CD4-positive, alpha-beta memory T cell (primary cell): ENCODE measurements around the gene PLA2G4C. TPM values are rescaled to one million over a fixed set of nuclear protein-coding genes. Genes with fewer than 3 reads are reported as not detected.

Experiments
- CTCF ChIA-PET: fragments of 350-600 bp; sonication (Branson Sonifier 250); formaldehyde crosslinking; loops from one replicate; lab custom pipeline; 2021; ENCODE audit warnings: inconsistent platforms; ENCODE audit not compliant: partially characterized antibody; lab: Charles Lee
- POLR2A ChIA-PET: fragments of 350-600 bp; sonication (Branson Sonifier 250); formaldehyde crosslinking; loops from one replicate; lab custom pipeline; 2021; ENCODE audit not compliant: partially characterized antibody; lab: Charles Lee
- DNase-seq, 5 donors: peaks; one replicate each; pipeline versions ENCODE4 v3.0.0 to v3.0.0-alpha.2; 2020 to 2022; ENCODE audit warnings: mixed read lengths in 1 of 5
- H3K27ac ChIP-seq: one replicate; pipeline ENCODE4 v1.7.0; 2013; ENCODE audit warnings: low read depth, low read length
- H3K27me3 ChIP-seq: 2 replicates; pipeline ENCODE4 v1.7.0; 2013; ENCODE audit warnings: mild to moderate bottlenecking, low read length, moderate library complexity; ENCODE audit not compliant: insufficient read depth
- H3K36me3 ChIP-seq: 2 replicates; pipeline ENCODE4 v1.7.0; 2013; ENCODE audit warnings: mild to moderate bottlenecking, low read length, moderate library complexity; ENCODE audit not compliant: insufficient read depth
- H3K4me1 ChIP-seq: 2 replicates; pipeline ENCODE4 v1.7.0; 2013; ENCODE audit warnings: mild to moderate bottlenecking, low read length, moderate library complexity; ENCODE audit not compliant: insufficient read depth
- H3K4me3 ChIP-seq, 2 donors: one replicate each; pipeline ENCODE4 v1.7.0; 2013; ENCODE audit warnings: low read length in 2 of 2, mild to moderate bottlenecking in 1 of 2
- H3K9me3 ChIP-seq, 2 donors: one replicate each; pipeline ENCODE4 v1.7.0; 2013; ENCODE audit warnings: low read length in 2 of 2, control low read depth in 1 of 2; ENCODE audit not compliant: control insufficient read depth in 1 of 2
- H3K27ac Mint-ChIP-seq, 7 donors: one replicate each; pipeline ENCODE4 v1.8.0; 2020 to 2021; ENCODE audit warnings: mixed read lengths in 7 of 7, mild to moderate bottlenecking in 6 of 7, inconsistent platforms in 3 of 7, moderate library complexity in 3 of 7
- H3K27me3 Mint-ChIP-seq, 2 donors: one replicate each; pipeline ENCODE4 v1.8.0; 2020 to 2021; ENCODE audit warnings: mixed read lengths in 2 of 2
- H3K36me3 Mint-ChIP-seq, 2 donors: one replicate each; pipeline ENCODE4 v1.8.0; 2020 to 2021; ENCODE audit warnings: mixed read lengths in 2 of 2, inconsistent platforms in 1 of 2, mild to moderate bottlenecking in 1 of 2
- H3K4me1 Mint-ChIP-seq, 4 donors: one replicate each; pipeline ENCODE4 v1.8.0; 2020 to 2021; ENCODE audit warnings: mixed read lengths in 4 of 4, mild to moderate bottlenecking in 1 of 4
- H3K4me3 Mint-ChIP-seq, 8 donors: one replicate each; pipeline ENCODE4 v1.8.0; 2020 to 2021; ENCODE audit warnings: mixed read lengths in 8 of 8, mild to moderate bottlenecking in 7 of 8, moderate library complexity in 6 of 8, inconsistent platforms in 3 of 8
- H3K9me3 Mint-ChIP-seq, 8 donors: one replicate each; pipeline ENCODE4 v1.8.0; 2020 to 2021; ENCODE audit warnings: mixed read lengths in 8 of 8, mild to moderate bottlenecking in 5 of 8, inconsistent platforms in 3 of 8, moderate library complexity in 1 of 8
- intact Hi-C: fragments of 100-400 bp; cut with micrococcal nuclease; formaldehyde crosslinking; loops from one replicate; pipeline ENCODE4 v1.15.1; 2023
- polyA plus RNA-seq, 2 donors: library from polyadenylated mRNA; unstranded; fragments of 300-500 nt; fragmentation: Illumina TruSeq; gene quantifications; one replicate each; pipeline ENCODE4 v1.2.3, GENCODE V29; 2021
- total RNA-seq, 2 experiments: library from RNA; stranded (reverse); gene quantifications; one replicate each; pipeline ENCODE4 v1.2.3, GENCODE V29; 2021

PLA2G4C gene
- total and polyA plus RNA-seq, 4 experiments from 2014 or later: 0.44 to 11.1 (median 5.8) TPM

DNA sequence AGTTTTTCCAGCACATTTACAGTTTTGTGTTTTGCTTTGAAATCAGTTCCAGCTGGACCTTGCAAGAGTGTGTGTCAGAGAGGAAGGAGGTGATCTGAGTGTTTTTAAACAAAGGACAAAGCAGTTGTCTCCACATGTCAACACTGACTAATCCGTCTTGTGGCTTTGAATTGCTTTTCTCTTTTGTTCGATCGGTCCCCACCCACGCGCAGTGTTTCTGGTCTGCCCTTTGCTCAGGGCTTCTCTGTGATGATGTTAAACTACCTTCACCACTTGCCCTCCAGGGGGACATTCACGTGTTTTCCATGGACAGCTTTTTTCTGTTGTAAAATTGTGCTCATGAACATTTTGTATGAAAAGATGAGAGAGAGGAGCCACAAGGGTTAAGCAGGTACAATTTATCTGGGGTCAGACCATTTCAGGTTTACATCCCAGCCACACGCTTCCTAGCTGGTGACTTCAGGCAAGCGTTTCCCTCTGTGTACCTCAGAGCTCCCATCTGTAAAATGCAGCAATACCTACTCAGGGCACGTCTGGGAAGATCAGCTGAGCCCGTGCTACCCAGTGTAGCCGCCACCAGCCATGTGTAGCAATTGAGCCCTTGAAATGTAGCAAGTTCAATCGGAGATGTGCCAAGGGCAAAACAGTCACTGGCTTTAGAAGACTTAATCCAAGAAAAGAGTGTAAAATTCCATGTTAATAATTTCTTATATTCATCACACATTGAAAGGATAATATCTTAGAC, 13.5 kb upstream of the PLA2G4C start:
- Histone ChIP-seq H3K27ac (no peak overlapping the region), H3K36me3 (peaks cover 23% of the 10 kb centered on the region), H3K4me3 (no peak overlapping the region), H3K4me1 (no peaks in the 10 kb centered on the region), H3K9me3 (no peaks in the 10 kb centered on the region), H3K27me3 (no peaks in the 10 kb centered on the region)
- Mint-ChIP-seq H3K36me3 (peaks cover 62 to 66% of the 10 kb centered on the region in 2 donors), H3K27ac (peak overlapping the region in 1 of 7 donors; percentile 6), H3K4me3 (no peak overlapping the region), H3K4me1 (peaks cover 0 to 6% (median 2%) of the 10 kb centered on the region in 4 donors), H3K9me3 (peaks cover 0 to 2% (median 0%) of the 10 kb centered on the region in 8 donors), H3K27me3 (no peaks in the 10 kb centered on the region)
- ChIA-PET POLR2A (no interaction called here), CTCF (interaction anchor here (1.2 to 1.6 kb wide), 3 partner anchors 23 to 74 kb away, joined by 3 to 4 read pairs (median 3); no protein-coding TSS in a partner anchor)
- intact Hi-C loops: no loop called here
- DNase-seq: no peak

DNA sequence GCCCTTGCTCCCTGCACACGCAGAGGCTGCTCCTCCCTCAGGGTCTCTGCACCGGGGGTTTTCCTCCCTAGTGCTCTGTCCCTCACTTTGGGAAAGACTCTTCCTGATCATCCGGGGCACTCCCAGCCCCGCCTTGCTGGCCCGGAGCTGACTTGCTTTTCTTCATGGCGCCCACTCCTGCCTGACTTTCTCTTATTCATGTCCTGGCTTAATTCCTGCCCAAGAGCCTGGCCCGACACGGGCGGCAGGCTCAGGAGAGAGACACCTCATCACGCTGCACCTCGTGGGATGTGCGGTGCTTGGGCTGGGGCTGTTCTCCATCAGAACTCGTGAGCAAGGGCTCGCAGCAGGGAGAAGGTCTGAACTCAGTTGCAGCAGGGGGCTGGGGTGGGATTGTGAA, 11.8 kb upstream of the PLA2G4C start:
- Mint-ChIP-seq H3K9me3 (no peaks in the 10 kb centered on the region), H3K27me3 (no peaks in the 10 kb centered on the region), H3K4me3 (no peak overlapping the region), H3K27ac (peak overlapping the region in 2 of 7 donors; percentile 75 to 88), H3K36me3 (peaks cover 54 to 60% of the 10 kb centered on the region in 2 donors), H3K4me1 (peaks cover 1 to 6% (median 5%) of the 10 kb centered on the region in 4 donors)
- Histone ChIP-seq H3K4me1 (no peaks in the 10 kb centered on the region), H3K36me3 (peaks cover 15% of the 10 kb centered on the region), H3K4me3 (no peak overlapping the region), H3K27ac (no peak overlapping the region), H3K9me3 (no peaks in the 10 kb centered on the region), H3K27me3 (no peaks in the 10 kb centered on the region)
- no peak for DNase-seq
- ChIA-PET POLR2A (no interaction called here), CTCF (interaction anchor here (1.0 kb wide), 1 partner anchor 30 kb away, joined by 3 read pairs; no protein-coding TSS in a partner anchor)
- intact Hi-C loops: no loop called here

DNA sequence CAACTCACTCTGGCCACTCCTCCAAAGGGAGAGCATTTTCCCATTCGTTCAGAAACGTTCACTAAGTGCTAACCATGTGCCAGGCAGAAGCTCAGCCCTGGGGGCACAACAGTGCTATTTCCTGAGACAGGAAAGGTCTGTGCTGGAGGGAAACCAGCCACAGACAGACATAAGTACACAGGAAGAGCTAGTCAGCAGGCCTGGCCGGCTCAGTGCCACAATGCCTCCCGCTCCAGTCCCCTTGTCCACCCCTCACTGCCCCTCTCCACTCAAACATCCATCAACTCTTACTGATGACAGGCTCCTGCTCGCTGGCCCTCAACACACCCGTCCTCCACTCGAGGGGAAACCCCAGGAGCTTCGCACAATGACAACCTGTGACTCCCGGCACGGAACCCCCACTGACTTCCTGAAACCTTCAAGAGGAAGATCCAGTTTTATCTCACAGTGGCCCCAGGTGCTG, 11.3 kb upstream of the PLA2G4C start:
- no peak for DNase-seq
- no peak overlapping the region for H3K4me3 Mint-ChIP-seq
- no peaks in the 10 kb centered on the region for H3K27me3 Mint-ChIP-seq
- ChIA-PET CTCF (interaction anchor here (1.0 kb wide), 1 partner anchor 31 kb away, joined by 3 read pairs; no protein-coding TSS in a partner anchor), POLR2A (no interaction called here)
- peak overlapping the region in 5 of 7 donors; percentile 42 to 86 (median 57) for H3K27ac Mint-ChIP-seq
- intact Hi-C loops: no loop called here
- H3K4me3 ChIP-seq: no peak overlapping the region
- H3K36me3 Mint-ChIP-seq: peaks cover 51 to 55% of the 10 kb centered on the region in 2 donors
- no peaks in the 10 kb centered on the region for H3K9me3 Mint-ChIP-seq
- H3K4me1 Mint-ChIP-seq: peaks cover 1 to 6% (median 5%) of the 10 kb centered on the region in 4 donors
- no peaks in the 10 kb centered on the region for H3K27me3 ChIP-seq
- peaks cover 11% of the 10 kb centered on the region for H3K36me3 ChIP-seq
- no peaks in the 10 kb centered on the region for H3K4me1 ChIP-seq
- H3K27ac ChIP-seq: no peak overlapping the region
- no peaks in the 10 kb centered on the region for H3K9me3 ChIP-seq

DNA sequence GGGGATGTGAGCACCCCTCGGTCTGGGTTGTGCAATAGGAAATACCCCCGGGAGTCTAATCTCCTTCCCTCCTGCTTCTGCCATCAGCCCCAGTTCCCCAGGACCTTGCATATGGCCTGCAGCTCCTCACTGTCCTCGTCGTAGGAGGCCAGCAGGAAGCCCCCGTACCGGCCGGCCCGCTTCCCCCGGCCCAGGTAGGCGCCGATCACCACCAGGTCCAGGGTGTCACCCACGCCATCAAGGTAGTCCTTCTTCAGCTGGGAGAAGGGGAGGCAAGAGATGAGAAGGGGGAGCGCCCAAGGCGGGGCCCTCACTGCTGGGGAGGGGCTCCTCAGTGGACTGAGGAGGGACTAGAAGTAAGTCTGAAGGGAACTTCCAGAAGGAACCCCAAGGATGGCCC, 10.4 kb upstream of the PLA2G4C start:
- Histone ChIP-seq H3K4me3 (no peak overlapping the region), H3K27ac (no peak overlapping the region), H3K4me1 (no peaks in the 10 kb centered on the region), H3K36me3 (peaks cover 15% of the 10 kb centered on the region), H3K27me3 (no peaks in the 10 kb centered on the region), H3K9me3 (no peaks in the 10 kb centered on the region)
- H3K4me1 Mint-ChIP-seq: peaks cover 1 to 6% (median 5%) of the 10 kb centered on the region in 4 donors
- H3K27ac Mint-ChIP-seq: peak overlapping the region in 1 of 7 donors; percentile 75
- H3K36me3 Mint-ChIP-seq: peaks cover 46 to 52% of the 10 kb centered on the region in 2 donors
- H3K9me3 Mint-ChIP-seq: no peaks in the 10 kb centered on the region
- intact Hi-C loops: no loop called here
- no peak overlapping the region for H3K4me3 Mint-ChIP-seq
- no peak for DNase-seq
- H3K27me3 Mint-ChIP-seq: no peaks in the 10 kb centered on the region
- ChIA-PET POLR2A (interaction anchor here (0.7 kb wide), 1 partner anchor 212 kb away, joined by 3 read pairs; no protein-coding TSS in a partner anchor), CTCF (no interaction called here)

DNA sequence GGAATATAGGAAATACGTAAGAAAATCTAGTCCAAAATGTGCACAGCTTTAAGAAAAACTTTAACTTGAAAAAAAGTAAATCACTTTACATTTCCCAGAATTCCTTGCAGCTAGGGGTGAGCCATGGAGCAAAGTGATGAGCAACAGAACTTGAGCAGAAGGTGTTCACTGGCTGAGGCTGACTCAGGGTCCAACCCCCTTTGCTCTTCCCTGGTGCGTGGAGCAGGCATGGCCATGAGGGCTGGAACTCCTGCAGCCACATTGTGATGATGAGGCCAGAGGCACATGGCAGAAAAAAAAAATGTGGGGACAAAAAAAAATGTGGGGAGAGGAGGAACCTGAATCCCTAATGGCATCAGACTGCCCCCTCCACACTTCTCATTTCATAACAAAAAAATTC, 9.9 kb upstream of the PLA2G4C start:
- H3K4me3 ChIP-seq: no peak overlapping the region
- Mint-ChIP-seq H3K4me1 (peaks cover 1 to 6% (median 5%) of the 10 kb centered on the region in 4 donors), H3K36me3 (peaks cover 43 to 51% of the 10 kb centered on the region in 2 donors), H3K9me3 (no peaks in the 10 kb centered on the region), H3K27ac (peak overlapping the region in 1 of 7 donors; percentile 75), H3K27me3 (no peaks in the 10 kb centered on the region), H3K4me3 (no peak overlapping the region)
- H3K27ac ChIP-seq: no peak overlapping the region
- no peaks in the 10 kb centered on the region for H3K27me3 ChIP-seq
- no peaks in the 10 kb centered on the region for H3K4me1 ChIP-seq
- ChIA-PET CTCF (no interaction called here), POLR2A (interaction anchor here (0.7 kb wide), 1 partner anchor 212 kb away, joined by 3 read pairs; no protein-coding TSS in a partner anchor)
- no peak for DNase-seq
- intact Hi-C loops: no loop called here
- no peaks in the 10 kb centered on the region for H3K9me3 ChIP-seq
- peaks cover 15% of the 10 kb centered on the region for H3K36me3 ChIP-seq

DNA sequence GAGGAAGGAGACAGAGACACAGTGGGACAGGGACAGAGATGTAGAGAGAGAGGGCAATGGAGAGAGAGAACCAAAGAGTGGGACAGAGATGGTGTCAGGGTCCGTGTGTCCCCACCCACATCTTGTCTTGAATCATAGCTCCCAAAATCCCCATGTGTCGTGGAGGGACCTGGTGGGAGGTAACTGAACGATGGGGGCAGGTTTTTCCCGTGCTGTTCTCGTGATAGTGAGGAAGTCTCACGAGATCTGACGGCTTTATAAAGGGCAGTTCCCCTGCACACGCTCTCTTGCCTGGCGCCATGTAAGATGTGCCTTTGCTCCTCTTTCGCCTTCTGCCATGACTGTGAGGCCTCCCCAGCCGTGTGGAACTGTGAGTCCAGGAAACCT, 7.5 kb upstream of the PLA2G4C start:
- Mint-ChIP-seq H3K9me3 (no peaks in the 10 kb centered on the region), H3K27me3 (no peaks in the 10 kb centered on the region), H3K4me1 (peaks cover 3 to 6% (median 5%) of the 10 kb centered on the region in 4 donors), H3K36me3 (peaks cover 35 to 41% of the 10 kb centered on the region in 2 donors), H3K27ac (peak overlapping the region; percentile 23 to 91 (median 83)), H3K4me3 (peak overlapping the region in 1 of 8 donors; percentile 7)
- ChIA-PET CTCF (no interaction called here), POLR2A (no interaction called here)
- H3K4me3 ChIP-seq: no peak overlapping the region
- H3K27ac ChIP-seq: no peak overlapping the region
- no peak for DNase-seq
- no peaks in the 10 kb centered on the region for H3K27me3 ChIP-seq
- peaks cover 11% of the 10 kb centered on the region for H3K36me3 ChIP-seq
- no peaks in the 10 kb centered on the region for H3K4me1 ChIP-seq
- intact Hi-C loops: no loop called here
- H3K9me3 ChIP-seq: no peaks in the 10 kb centered on the region

DNA sequence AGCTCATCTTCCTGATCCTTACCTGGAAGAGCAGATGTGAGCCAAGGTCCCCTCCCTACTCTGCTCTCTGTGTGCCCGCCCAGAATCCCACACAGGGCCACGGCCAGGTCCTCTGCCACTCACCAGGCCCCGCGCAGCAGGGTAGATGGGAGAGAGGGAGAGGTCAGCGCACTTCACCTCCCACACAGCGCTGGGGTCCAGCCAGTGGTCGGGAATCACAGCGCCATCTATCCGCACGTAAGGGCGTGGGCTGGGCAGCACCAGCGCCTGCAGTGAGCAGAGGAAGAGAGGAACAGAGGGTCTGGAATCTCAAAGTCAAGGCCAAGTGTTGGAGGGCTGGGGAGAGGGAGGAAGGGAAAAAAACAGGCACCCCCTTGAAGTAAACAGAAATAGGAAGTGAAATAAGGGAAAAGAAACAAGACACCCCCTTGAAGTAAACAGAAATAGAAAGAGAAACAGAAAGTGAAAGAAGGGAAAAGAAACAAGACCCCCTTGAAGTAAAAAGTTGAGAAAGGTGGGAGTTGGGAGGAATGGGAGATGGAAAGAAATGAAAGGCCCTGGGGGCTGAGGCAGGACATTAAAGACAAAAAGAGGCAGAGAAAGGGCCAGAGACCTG, 7.0 kb upstream of the PLA2G4C start:
- no peaks in the 10 kb centered on the region for H3K27me3 Mint-ChIP-seq
- Histone ChIP-seq H3K4me1 (no peaks in the 10 kb centered on the region), H3K9me3 (no peaks in the 10 kb centered on the region), H3K27ac (no peak overlapping the region), H3K4me3 (no peak overlapping the region), H3K27me3 (no peaks in the 10 kb centered on the region), H3K36me3 (peaks cover 11% of the 10 kb centered on the region)
- no peaks in the 10 kb centered on the region for H3K9me3 Mint-ChIP-seq
- no peak for DNase-seq
- H3K4me3 Mint-ChIP-seq: peak overlapping the region in 1 of 8 donors; percentile 7
- ChIA-PET CTCF (no interaction called here), POLR2A (no interaction called here)
- H3K4me1 Mint-ChIP-seq: peaks cover 3 to 6% (median 5%) of the 10 kb centered on the region in 4 donors
- peaks cover 32 to 36% of the 10 kb centered on the region in 2 donors for H3K36me3 Mint-ChIP-seq
- peak overlapping the region; percentile 23 to 91 (median 83) for H3K27ac Mint-ChIP-seq
- intact Hi-C loops: no loop called here
